Measurements from ENCODE around the gene RPL26. TPM values are rescaled to one million over a fixed set of nuclear protein-coding genes. Genes with fewer than 3 reads are reported as not detected.

RPL26 gene
- total RNA-seq, 4 donors from 2014 or later, result 2,192 to 15,169 (median 5,752) TPM

- H3K4me3 ChIP-seq, result no peak overlapping the region
- no peak overlapping the region for H3K27ac ChIP-seq
- TF ChIP-seq CTCF (IDR thresholded peaks at IDR 0.05) (no peak), POLR2A (IDR thresholded peaks at IDR 0.05) (no peak)
- no peaks in the 10 kb centered on the region for H3K4me1 ChIP-seq
- intact Hi-C loops (cut with DNase I; ENCODE audit: low total_unique reads), result no loop called here
- DNase-seq, result no peak
- no peaks in the 10 kb centered on the region for H3K9me3 ChIP-seq
- H3K27me3 ChIP-seq, result no peaks in the 10 kb centered on the region
- no peaks in the 10 kb centered on the region for H3K36me3 ChIP-seq
Measured at GRCh38 chr17:8413328-8413727, 30.3 kb upstream of the RPL26 start.

- intact Hi-C loops (cut with DNase I; ENCODE audit: low total_unique reads), result no loop called here
- Histone ChIP-seq H3K27ac (no peak overlapping the region), H3K9me3 (no peaks in the 10 kb centered on the region), H3K27me3 (no peaks in the 10 kb centered on the region), H3K36me3 (no peaks in the 10 kb centered on the region), H3K4me3 (no peak overlapping the region), H3K4me1 (no peaks in the 10 kb centered on the region)
- no peak for TF ChIP-seq POLR2A (IDR thresholded peaks at IDR 0.05)
- TF ChIP-seq CTCF (IDR thresholded peaks at IDR 0.05), result no peak
- no peak for DNase-seq
Measured at GRCh38 chr17:8412089-8412488, 29.1 kb upstream of the RPL26 start.

DNA sequence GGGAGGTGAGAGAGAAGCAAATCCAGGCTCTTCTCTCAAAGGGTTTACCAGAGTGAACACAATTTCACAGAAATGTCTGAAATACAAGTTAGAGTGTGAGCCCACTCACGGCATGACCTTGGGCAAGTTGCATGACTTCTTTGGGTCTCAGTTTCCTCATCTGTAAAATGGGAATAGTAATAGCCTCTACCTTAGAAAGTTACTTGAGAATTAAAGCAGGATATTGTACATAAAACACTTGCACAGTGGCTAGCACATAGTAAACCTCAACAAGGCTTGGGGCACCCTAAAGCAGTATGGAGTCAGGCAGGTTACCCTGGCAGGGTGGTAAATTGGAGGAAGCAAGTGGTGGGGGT lies 27.9 kb upstream of the RPL26 start:
- no peaks in the 10 kb centered on the region for H3K4me1 ChIP-seq
- no peaks in the 10 kb centered on the region for H3K27me3 ChIP-seq
- intact Hi-C loops (cut with DNase I; ENCODE audit: low total_unique reads), result no loop called here
- no peak for DNase-seq
- H3K9me3 ChIP-seq, result no peaks in the 10 kb centered on the region
- no peak overlapping the region for H3K27ac ChIP-seq
- TF ChIP-seq CTCF (IDR thresholded peaks at IDR 0.05) (no peak), POLR2A (IDR thresholded peaks at IDR 0.05) (no peak)
- no peak overlapping the region for H3K4me3 ChIP-seq
- no peaks in the 10 kb centered on the region for H3K36me3 ChIP-seq

- DNase-seq, result peak; percentile 89 to 90
- H3K4me1 ChIP-seq, result no peaks in the 10 kb centered on the region
- H3K9me3 ChIP-seq, result no peaks in the 10 kb centered on the region
- intact Hi-C loops (cut with DNase I; ENCODE audit: low total_unique reads), result no loop called here
- no peak overlapping the region for H3K4me3 ChIP-seq
- no peaks in the 10 kb centered on the region for H3K36me3 ChIP-seq
- no peak for TF ChIP-seq POLR2A (IDR thresholded peaks at IDR 0.05)
- peak; percentile 82 to 88 (median 86) for TF ChIP-seq CTCF (IDR thresholded peaks at IDR 0.05)
- no peak overlapping the region for H3K27ac ChIP-seq
- H3K27me3 ChIP-seq, result no peaks in the 10 kb centered on the region
Measured at GRCh38 chr17:8409966-8410882, 27.2 kb upstream of the RPL26 start.

- no peaks in the 10 kb centered on the region for H3K36me3 ChIP-seq
- H3K27ac ChIP-seq, result no peak overlapping the region
- no peak overlapping the region for H3K4me3 ChIP-seq
- no peaks in the 10 kb centered on the region for H3K27me3 ChIP-seq
- intact Hi-C loops (cut with DNase I; ENCODE audit: low total_unique reads), result no loop called here
- H3K4me1 ChIP-seq, result no peaks in the 10 kb centered on the region
- H3K9me3 ChIP-seq, result no peaks in the 10 kb centered on the region
- no peak for TF ChIP-seq CTCF (IDR thresholded peaks at IDR 0.05)
- no peak for TF ChIP-seq POLR2A (IDR thresholded peaks at IDR 0.05)
- no peak for DNase-seq
Measured at GRCh38 chr17:8408371-8408770, 25.4 kb upstream of the RPL26 start.

Data from uterus (tissue), 4 donors.